Right cardiac atrium (tissue), 5 donors: ENCODE measurements around the gene TTLL11. TPM values are rescaled to one million over a fixed set of nuclear protein-coding genes. Genes with fewer than 3 reads are reported as not detected.
A peak's percentile ranks its signal among the peaks of the same experiment; 100 is the strongest.

Experiments
- ATAC-seq, 2 donors: fragments of 200-7000 bp; cut with Tn5 transposase; one replicate each; pipeline versions ENCODE4 v1.8.0 to v1.9.1; 2020; ENCODE audit warnings: moderate library complexity in 2 of 2, mild to moderate bottlenecking in 1 of 2
- DNase-seq, 3 donors: peaks; one replicate each; pipeline ENCODE4 v3.0.0-alpha.2; 2020
- H3K27ac ChIP-seq: one replicate; pipeline ENCODE4 v1.5.1; 2013; ENCODE audit warnings: mild to moderate bottlenecking, low read length, control low read depth, moderate library complexity
- H3K27me3 ChIP-seq: one replicate; pipeline ENCODE4 v1.6.1; 2013; ENCODE audit not compliant: control insufficient read depth, insufficient read depth
- H3K4me1 ChIP-seq: one replicate; pipeline ENCODE4 v1.6.1; 2013; ENCODE audit warnings: low read length; ENCODE audit not compliant: control insufficient read depth, insufficient read depth
- H3K4me3 ChIP-seq: one replicate; pipeline ENCODE4 v1.5.1; 2013; ENCODE audit warnings: low read length, control low read depth
- H3K9me3 ChIP-seq: one replicate; pipeline ENCODE4 v1.6.1; 2013; ENCODE audit warnings: low read length; ENCODE audit not compliant: control insufficient read depth
- WGBS: extraction: QIAGEN DNeasy Blood & Tissue Kit; methylation state at CpG from one replicate; pipeline ENCODE4 v1.1.7; 2013; 5-methylcytosine and 5-hydroxymethylcytosine counted together
- intact Hi-C, 4 donors: fragments of 100-400 bp; cut with DNase I; formaldehyde crosslinking; loops; one replicate each; pipeline versions ENCODE4 v1.11.0 to v1.14.0; 2022 to 2023
- polyA plus RNA-seq: library from polyadenylated mRNA; stranded (reverse); fragments of 200-250 nt; gene quantifications from one replicate; pipeline ENCODE4 v1.2.3, GENCODE V29; 2013
- total RNA-seq, 4 donors: library from RNA; stranded (reverse); fragmentation: NEBNext Ultra II Directional; extraction: Animal tissue kit (Norgen Biotek cat#: 25700); gene quantifications; one replicate each; pipeline ENCODE4 v1.2.1, GENCODE V29; 2021
- donor health status: healthy with polysubstance abuse.
- donor health status: DM: no; HTN: yes; CAD: no.
- donor health status: DM: no; HTN: no; CAD: no.
- donor health status: DM: no; HTN: yes; CAD: no; lungs with severe emphysema.
- donor health status: DM: yes; HTN: yes; CAD: no.

Gene TTLL11
- total and polyA plus RNA-seq, 5 donors, result 3.4 to 8.6 (median 5.7) TPM

GRCh38 chr9:122058051-122058450, 35.1 kb downstream of the TTLL11 start:
- no peak for ATAC-seq
- WGBS, result 79% methylated on average over 4 of the region's 4 CpGs
- intact Hi-C loops, result no loop called here

GRCh38 chr9:122057211-122057610, 35.9 kb downstream of the TTLL11 start:
- no peaks in the 10 kb centered on the region for H3K4me1 ChIP-seq
- DNase-seq (no peak), ATAC-seq (no peak)
- WGBS, result 96% methylated on average over 10 of the region's 10 CpGs
- no peaks in the 10 kb centered on the region for H3K27me3 ChIP-seq
- intact Hi-C loops, result no loop called here
- H3K27ac ChIP-seq, result no peak overlapping the region
- no peaks in the 10 kb centered on the region for H3K9me3 ChIP-seq
- no peak overlapping the region for H3K4me3 ChIP-seq

More at GRCh38 chr9:122058051-122058450, 35.1 kb downstream of the TTLL11 start:
- Histone ChIP-seq H3K9me3 (no peaks in the 10 kb centered on the region), H3K27me3 (no peaks in the 10 kb centered on the region), H3K4me1 (no peaks in the 10 kb centered on the region), H3K4me3 (no peak overlapping the region), H3K27ac (no peak overlapping the region)
- DNase-seq, result no peak

GRCh38 chr9:122056484-122056883, 36.6 kb downstream of the TTLL11 start:
- intact Hi-C loops, result no loop called here
- 82% methylated on average over 3 of the region's 3 CpGs for WGBS
- Histone ChIP-seq H3K4me1 (no peaks in the 10 kb centered on the region), H3K4me3 (no peak overlapping the region), H3K27ac (no peak overlapping the region), H3K27me3 (no peaks in the 10 kb centered on the region), H3K9me3 (no peaks in the 10 kb centered on the region)
- ATAC-seq (no peak), DNase-seq (no peak)

GRCh38 chr9:122055701-122056100, 37.4 kb downstream of the TTLL11 start:
- WGBS, result 87% methylated on average over 6 of the region's 6 CpGs
- Histone ChIP-seq H3K4me3 (no peak overlapping the region), H3K4me1 (no peaks in the 10 kb centered on the region), H3K27ac (no peak overlapping the region), H3K9me3 (no peaks in the 10 kb centered on the region), H3K27me3 (no peaks in the 10 kb centered on the region)
- no peak for DNase-seq
- intact Hi-C loops, result no loop called here
- no peak for ATAC-seq

GRCh38 chr9:122053567-122054350, 39.3 kb downstream of the TTLL11 start:
- 81% methylated on average over 19 of the region's 19 CpGs for WGBS
- H3K9me3 ChIP-seq, result no peaks in the 10 kb centered on the region

GRCh38 chr9:122053064-122053463, 40.0 kb downstream of the TTLL11 start:
- intact Hi-C loops, result no loop called here
- H3K4me1 ChIP-seq, result no peaks in the 10 kb centered on the region
- no peaks in the 10 kb centered on the region for H3K27me3 ChIP-seq
- WGBS, result 84% methylated on average over 10 of the region's 10 CpGs
- H3K27ac ChIP-seq, result no peak overlapping the region
- H3K9me3 ChIP-seq, result no peaks in the 10 kb centered on the region
- no peak overlapping the region for H3K4me3 ChIP-seq
- no peak for ATAC-seq
- no peak for DNase-seq

More at GRCh38 chr9:122053567-122054350, 39.3 kb downstream of the TTLL11 start:
- intact Hi-C loops, result no loop called here
- Histone ChIP-seq H3K27ac (no peak overlapping the region), H3K4me1 (no peaks in the 10 kb centered on the region), H3K4me3 (no peak overlapping the region), H3K27me3 (no peaks in the 10 kb centered on the region)
- DNase-seq (no peak), ATAC-seq (peak; percentile 32 to 36)

- intact Hi-C loops, result no loop called here
- peak in 1 of 2 donors; percentile 28 for ATAC-seq
- Histone ChIP-seq H3K27ac (no peak overlapping the region), H3K27me3 (no peaks in the 10 kb centered on the region), H3K4me3 (no peak overlapping the region), H3K9me3 (no peaks in the 10 kb centered on the region), H3K4me1 (no peaks in the 10 kb centered on the region)
- 92% methylated on average over 7 of the region's 7 CpGs for WGBS
- no peak for DNase-seq
Measured at GRCh38 chr9:122051351-122052321, 41.5 kb downstream of the TTLL11 start.

- 94% methylated on average over 7 of the region's 7 CpGs for WGBS
- Histone ChIP-seq H3K4me1 (no peaks in the 10 kb centered on the region), H3K4me3 (no peak overlapping the region), H3K27ac (no peak overlapping the region), H3K27me3 (no peaks in the 10 kb centered on the region), H3K9me3 (no peaks in the 10 kb centered on the region)
- intact Hi-C loops, result no loop called here
- ATAC-seq, result no peak
- no peak for DNase-seq
Measured at GRCh38 chr9:122050167-122050566, 42.9 kb downstream of the TTLL11 start.

- DNase-seq (no peak), ATAC-seq (no peak)
- Histone ChIP-seq H3K9me3 (no peaks in the 10 kb centered on the region), H3K4me3 (no peak overlapping the region), H3K4me1 (no peaks in the 10 kb centered on the region), H3K27ac (no peak overlapping the region), H3K27me3 (no peaks in the 10 kb centered on the region)
- intact Hi-C loops, result no loop called here
- 89% methylated on average over 7 of the region's 7 CpGs for WGBS
Measured at GRCh38 chr9:122042056-122042455, 51.1 kb downstream of the TTLL11 start.

- no peak overlapping the region for H3K27ac ChIP-seq
- WGBS, result 44% methylated on average over 1 of the region's 1 CpG
- H3K4me3 ChIP-seq, result no peak overlapping the region
- ATAC-seq (no peak), DNase-seq (no peak)
- intact Hi-C loops, result no loop called here
- no peaks in the 10 kb centered on the region for H3K4me1 ChIP-seq
- no peaks in the 10 kb centered on the region for H3K27me3 ChIP-seq
- H3K9me3 ChIP-seq, result no peaks in the 10 kb centered on the region
Measured at GRCh38 chr9:122040561-122041242, 52.4 kb downstream of the TTLL11 start.
